WI38 (cell line): ENCODE data around the gene WNT7B.

Experiments
- H3K4me3 ChIP-seq: 2 replicates; pipeline ENCODE4 v1.5.1; 2011; ENCODE audit warnings: low read depth, mild to moderate bottlenecking, control low read depth, low read length
- TF ChIP-seq, protein P1 (sequence below): IDR thresholded peaks from 2 replicates; pipeline ENCODE4 v1.5.1; 2012; ENCODE audit warnings: low read depth, mild to moderate bottlenecking, control low read depth, low read length

The WNT7B gene

DNA sequence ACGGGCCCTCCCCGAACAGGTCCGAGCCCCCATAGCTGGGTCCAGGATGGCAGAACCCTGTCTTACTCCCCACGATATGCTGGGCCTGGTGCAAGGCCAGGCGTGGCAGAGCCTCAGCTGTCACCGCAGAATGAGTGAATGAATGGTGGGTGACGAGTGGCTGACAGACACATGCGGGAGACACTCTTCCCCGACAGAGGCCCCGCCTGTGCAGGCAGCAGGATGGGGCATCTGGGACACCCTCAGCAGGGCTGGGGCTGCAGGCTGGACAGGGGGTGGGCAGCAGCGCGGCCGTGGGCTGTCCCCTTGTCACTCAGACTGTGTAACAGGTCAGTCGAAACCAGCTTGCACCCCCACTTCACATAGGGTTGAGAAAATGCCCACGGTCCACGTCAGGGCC is 18.0 kb downstream of the WNT7B start:
- TF ChIP-seq, protein P1, sequence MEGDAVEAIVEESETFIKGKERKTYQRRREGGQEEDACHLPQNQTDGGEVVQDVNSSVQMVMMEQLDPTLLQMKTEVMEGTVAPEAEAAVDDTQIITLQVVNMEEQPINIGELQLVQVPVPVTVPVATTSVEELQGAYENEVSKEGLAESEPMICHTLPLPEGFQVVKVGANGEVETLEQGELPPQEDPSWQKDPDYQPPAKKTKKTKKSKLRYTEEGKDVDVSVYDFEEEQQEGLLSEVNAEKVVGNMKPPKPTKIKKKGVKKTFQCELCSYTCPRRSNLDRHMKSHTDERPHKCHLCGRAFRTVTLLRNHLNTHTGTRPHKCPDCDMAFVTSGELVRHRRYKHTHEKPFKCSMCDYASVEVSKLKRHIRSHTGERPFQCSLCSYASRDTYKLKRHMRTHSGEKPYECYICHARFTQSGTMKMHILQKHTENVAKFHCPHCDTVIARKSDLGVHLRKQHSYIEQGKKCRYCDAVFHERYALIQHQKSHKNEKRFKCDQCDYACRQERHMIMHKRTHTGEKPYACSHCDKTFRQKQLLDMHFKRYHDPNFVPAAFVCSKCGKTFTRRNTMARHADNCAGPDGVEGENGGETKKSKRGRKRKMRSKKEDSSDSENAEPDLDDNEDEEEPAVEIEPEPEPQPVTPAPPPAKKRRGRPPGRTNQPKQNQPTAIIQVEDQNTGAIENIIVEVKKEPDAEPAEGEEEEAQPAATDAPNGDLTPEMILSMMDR, result no peak
- no peak overlapping the region for H3K4me3 ChIP-seq

GRCh38 chr22:45957826-45958225 is 19.1 kb downstream of the WNT7B start:
- TF ChIP-seq, protein P1, result no peak

DNA sequence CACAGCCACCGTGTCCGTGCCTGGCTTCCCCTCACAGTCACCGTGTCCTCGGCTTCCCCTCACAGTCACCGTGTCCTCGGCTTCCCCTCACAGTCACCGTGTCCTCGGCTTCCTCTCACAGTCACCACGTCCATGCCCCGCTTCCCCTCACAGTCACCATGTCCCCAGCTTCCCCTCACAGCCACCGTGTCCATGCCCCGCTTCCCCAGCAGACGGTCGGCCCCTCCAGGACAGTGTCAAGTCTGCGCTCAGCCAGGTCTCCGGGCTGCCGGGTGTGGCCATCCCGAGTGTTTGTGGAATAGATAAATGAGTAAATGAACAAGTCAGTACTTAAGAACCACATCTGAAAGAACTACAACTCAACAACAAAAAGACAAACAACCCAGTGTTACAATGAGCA is 23.8 kb downstream of the WNT7B start:
- TF ChIP-seq, protein P1, result no peak
- no peak overlapping the region for H3K4me3 ChIP-seq

More at GRCh38 chr22:45957826-45958225, 19.1 kb downstream of the WNT7B start:
- no peak overlapping the region for H3K4me3 ChIP-seq

- no peak overlapping the region for H3K4me3 ChIP-seq
- TF ChIP-seq, protein P1, result no peak
Measured at GRCh38 chr22:45952553-45952952, 24.4 kb downstream of the WNT7B start.

GRCh38 chr22:45952151-45952550 is 24.8 kb downstream of the WNT7B start:
- TF ChIP-seq, protein P1, result no peak
- H3K4me3 ChIP-seq, result no peak overlapping the region

DNA sequence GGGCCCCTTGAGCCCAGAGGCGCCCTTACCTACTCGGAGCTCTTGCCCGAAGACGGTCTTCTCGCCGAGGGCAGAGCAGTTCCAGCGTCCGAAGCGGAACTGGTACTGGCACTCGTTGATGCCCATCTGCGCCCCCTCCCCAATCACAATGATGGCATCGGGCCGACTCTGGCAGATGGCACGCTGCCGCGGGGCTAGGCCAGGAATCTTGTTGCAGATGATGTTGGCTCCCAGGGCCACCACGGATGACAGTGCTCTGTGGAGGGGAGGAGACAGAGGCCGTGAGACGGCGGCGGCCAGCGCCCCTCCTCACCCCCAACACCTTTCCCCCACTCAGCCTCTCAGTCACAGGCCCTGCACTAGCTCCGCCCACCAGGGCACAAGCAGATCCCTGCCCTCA is 27.1 kb downstream of the WNT7B start:
- TF ChIP-seq, protein P1, result no peak
- H3K4me3 ChIP-seq, result no peak overlapping the region

- TF ChIP-seq, protein P1, result no peak
- no peak overlapping the region for H3K4me3 ChIP-seq
Measured at GRCh38 chr22:45949258-45949870, 27.6 kb downstream of the WNT7B start.
